Prostate gland (tissue), 2 donors: Measurements from ENCODE around the gene TRPT1. TPM values are rescaled to one million over a fixed set of nuclear protein-coding genes. Genes with fewer than 3 reads are reported as not detected.

ENCODE experiments used
- DNase-seq: peaks from one replicate; pipeline ENCODE4 v3.0.0-alpha.2; 2019; ENCODE audit warnings: low spot score
- H3K27ac ChIP-seq, 2 donors: fragments of 200-600 bp; sonication (generic); 2 replicates each; pipeline ENCODE4 v1.5.1; 2017 to 2019
- H3K27me3 ChIP-seq: fragments of 200-600 bp; sonication (generic); replicated peaks from 2 replicates; pipeline ENCODE4 v1.5.1; 2019; ENCODE audit not compliant: insufficient read depth
- H3K36me3 ChIP-seq, 2 donors: fragments of 200-600 bp; sonication (generic); 1 replicate in 1 of 2; 2 replicates in 1 of 2; pipeline versions ENCODE4 v1.5.1 to v1.8.1; 2017 to 2019
- H3K4me1 ChIP-seq: fragments of 200-600 bp; sonication (generic); replicated peaks from 2 replicates; pipeline ENCODE4 v1.5.1; 2019
- H3K4me3 ChIP-seq, 2 donors: fragments of 200-600 bp; sonication (generic); 2 replicates each; pipeline ENCODE4 v1.5.1; 2017 to 2019
- H3K9me3 ChIP-seq: fragments of 200-600 bp; sonication (generic); 2 replicates; pipeline ENCODE4 v1.5.1; 2017
- POLR2A ChIP-seq: fragments of 450-650 bp; IDR thresholded peaks from one replicate; pipeline ENCODE4 v1.6.1; 2016; ENCODE audit warnings: antibody characterized with exemption, mild to moderate bottlenecking
- POLR2AphosphoS5 ChIP-seq: sonication (generic); formaldehyde crosslinking; IDR thresholded peaks from one replicate; pipeline ENCODE4 v1.6.1; 2017; ENCODE audit warnings: antibody characterized with exemption
- WGBS: methylation state at CpG from one replicate; pipeline ENCODE4 v1.1.5; 2018; 5-methylcytosine and 5-hydroxymethylcytosine counted together
- intact Hi-C: fragments of 100-400 bp; cut with DNase I; formaldehyde crosslinking; loops from one replicate; pipeline ENCODE4 v1.14.2; 2022
- total RNA-seq, 2 donors: library from RNA; depleted of rRNA; stranded (reverse); fragments of >200 nt; gene quantifications; one replicate each; pipeline ENCODE4 v1.1.0, GENCODE V29; 2016
- TF ChIP-seq, protein P1 (sequence below), 4 experiments: fragments of 200-600 bp in 2 of 4; fragments of 450-650 bp in 2 of 4; sonication (generic) in 2 of 4; IDR thresholded peaks; 1 replicate in 3 of 4; 2 replicates in 1 of 4; pipeline ENCODE4 v1.5.1; 2016 to 2019; ENCODE audit warnings: antibody characterized with exemption in 4 of 4, mild to moderate bottlenecking in 2 of 4, moderate library complexity in 2 of 4

The TRPT1 gene
- total RNA-seq, 2 donors from 2014 or later: 63.6 to 87.7 TPM

DNA sequence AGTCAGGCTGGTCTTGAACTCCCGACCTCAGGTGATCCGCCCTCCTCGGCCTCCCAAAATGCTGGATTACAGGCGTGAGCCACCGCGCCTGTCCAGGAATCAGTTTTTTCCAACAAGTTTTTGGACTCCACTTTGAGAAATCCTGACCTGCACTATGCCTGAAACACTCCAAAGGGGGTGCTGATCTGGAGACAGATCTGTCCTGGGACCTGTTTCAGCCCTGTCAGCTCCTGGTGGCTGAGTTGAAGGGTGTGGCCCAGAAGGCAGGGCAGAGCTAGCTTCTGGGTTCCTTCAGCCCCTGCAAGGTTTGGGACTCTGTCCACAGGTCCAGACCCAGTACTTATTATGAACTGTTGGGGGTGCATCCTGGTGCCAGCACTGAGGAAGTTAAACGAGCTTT, 5.6 kb upstream of the TRPT1 start:
- no peak overlapping the region for H3K4me3 ChIP-seq
- no peak for DNase-seq
- H3K27ac ChIP-seq: no peak overlapping the region
- TF ChIP-seq POLR2A (no peak), POLR2AphosphoS5 (no peak)
- TF ChIP-seq, protein P1, sequence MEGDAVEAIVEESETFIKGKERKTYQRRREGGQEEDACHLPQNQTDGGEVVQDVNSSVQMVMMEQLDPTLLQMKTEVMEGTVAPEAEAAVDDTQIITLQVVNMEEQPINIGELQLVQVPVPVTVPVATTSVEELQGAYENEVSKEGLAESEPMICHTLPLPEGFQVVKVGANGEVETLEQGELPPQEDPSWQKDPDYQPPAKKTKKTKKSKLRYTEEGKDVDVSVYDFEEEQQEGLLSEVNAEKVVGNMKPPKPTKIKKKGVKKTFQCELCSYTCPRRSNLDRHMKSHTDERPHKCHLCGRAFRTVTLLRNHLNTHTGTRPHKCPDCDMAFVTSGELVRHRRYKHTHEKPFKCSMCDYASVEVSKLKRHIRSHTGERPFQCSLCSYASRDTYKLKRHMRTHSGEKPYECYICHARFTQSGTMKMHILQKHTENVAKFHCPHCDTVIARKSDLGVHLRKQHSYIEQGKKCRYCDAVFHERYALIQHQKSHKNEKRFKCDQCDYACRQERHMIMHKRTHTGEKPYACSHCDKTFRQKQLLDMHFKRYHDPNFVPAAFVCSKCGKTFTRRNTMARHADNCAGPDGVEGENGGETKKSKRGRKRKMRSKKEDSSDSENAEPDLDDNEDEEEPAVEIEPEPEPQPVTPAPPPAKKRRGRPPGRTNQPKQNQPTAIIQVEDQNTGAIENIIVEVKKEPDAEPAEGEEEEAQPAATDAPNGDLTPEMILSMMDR (IDR thresholded peaks at IDR 0.05): no peak
- H3K36me3 ChIP-seq: no peaks in the 10 kb centered on the region
- H3K9me3 ChIP-seq: no peaks in the 10 kb centered on the region
- intact Hi-C loops: no loop called here
- no peaks in the 10 kb centered on the region for H3K27me3 ChIP-seq
- peaks cover 24% of the 10 kb centered on the region for H3K4me1 ChIP-seq
- 89% methylated on average over 7 of the region's 7 CpGs for WGBS

DNA sequence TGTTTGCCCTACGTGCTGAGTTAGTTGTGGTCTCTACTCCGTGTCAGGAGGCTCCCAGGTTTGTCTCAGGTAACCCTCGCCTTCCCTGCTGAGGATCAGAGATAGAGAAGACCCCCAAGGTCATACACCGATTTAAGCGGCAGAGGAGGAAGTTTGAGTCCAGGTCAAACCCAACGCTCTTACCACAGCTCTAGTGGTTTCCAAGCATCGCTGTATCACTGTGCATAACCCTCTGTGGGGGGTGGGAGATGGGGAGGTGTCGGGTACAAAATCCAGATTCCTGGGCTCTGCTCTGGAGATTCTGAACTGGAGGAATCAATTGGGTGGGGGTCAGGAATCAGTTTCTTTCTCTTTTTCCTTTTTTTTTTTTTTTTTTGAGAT, 5.0 kb upstream of the TRPT1 start:
- WGBS: 9% methylated on average over 8 of the region's 8 CpGs

DNA sequence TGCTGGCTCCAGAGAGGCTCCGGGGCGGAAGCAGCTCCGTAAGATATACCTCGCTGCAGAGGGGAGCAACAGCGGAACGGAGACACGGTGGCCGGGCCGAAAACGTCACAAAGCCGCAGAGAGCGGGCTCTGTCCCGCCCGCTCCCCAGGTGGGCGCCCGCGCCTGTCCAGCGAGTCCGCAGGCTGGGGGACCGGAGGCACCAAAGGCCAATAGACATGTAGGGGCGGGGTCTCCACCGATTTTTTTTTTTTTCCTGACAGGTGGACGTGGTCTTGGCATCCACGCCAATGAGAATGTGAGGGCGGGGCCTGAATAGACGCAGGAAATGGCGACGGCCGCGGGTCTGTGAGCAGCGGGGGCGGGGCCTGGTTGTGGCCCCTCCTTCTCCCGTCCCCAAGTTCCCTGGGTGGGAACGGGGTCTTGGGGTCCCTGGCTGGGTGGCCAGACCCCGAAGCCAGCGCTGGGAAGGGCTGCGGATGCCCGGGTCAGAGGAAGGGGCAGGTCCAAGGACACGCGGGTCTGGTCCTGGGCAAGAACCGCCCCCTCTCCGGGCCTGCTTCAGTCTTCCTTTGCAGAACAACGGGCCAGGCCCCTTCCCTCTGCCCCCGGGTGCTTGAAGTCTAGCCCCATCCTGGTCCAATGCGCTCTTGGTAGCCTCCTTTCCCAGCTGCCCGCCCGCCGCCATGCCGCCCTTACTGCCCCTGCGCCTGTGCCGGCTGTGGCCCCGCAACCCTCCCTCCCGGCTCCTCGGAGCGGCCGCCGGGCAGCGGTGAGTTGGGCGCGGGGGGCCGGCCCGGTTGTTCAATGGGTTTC, 4.4 kb upstream of the TRPT1 start, which contains the start of gene DNAJC4:
Gene DNAJC4, plus strand, starts transcription at position 378 of the 814 bp plus-strand sequence. Its CDS starts 307 bp downstream, at position 685.
- intact Hi-C loops: no loop called here
- H3K27me3 ChIP-seq: no peaks in the 10 kb centered on the region

More for the DNA sequence above, 5.0 kb upstream of the TRPT1 start:
- Histone ChIP-seq H3K9me3 (no peaks in the 10 kb centered on the region), H3K4me3 (peak overlapping the region; percentile 61 to 82), H3K27ac (peak overlapping the region; percentile 88 to 92), H3K4me1 (peaks cover 26% of the 10 kb centered on the region), H3K27me3 (no peaks in the 10 kb centered on the region), H3K36me3 (no peaks in the 10 kb centered on the region)
- DNase-seq: no peak
- intact Hi-C loops: no loop called here
- TF ChIP-seq POLR2AphosphoS5 (no peak), POLR2A (no peak)
- TF ChIP-seq, protein P1 (IDR thresholded peaks at IDR 0.05): no peak

DNA sequence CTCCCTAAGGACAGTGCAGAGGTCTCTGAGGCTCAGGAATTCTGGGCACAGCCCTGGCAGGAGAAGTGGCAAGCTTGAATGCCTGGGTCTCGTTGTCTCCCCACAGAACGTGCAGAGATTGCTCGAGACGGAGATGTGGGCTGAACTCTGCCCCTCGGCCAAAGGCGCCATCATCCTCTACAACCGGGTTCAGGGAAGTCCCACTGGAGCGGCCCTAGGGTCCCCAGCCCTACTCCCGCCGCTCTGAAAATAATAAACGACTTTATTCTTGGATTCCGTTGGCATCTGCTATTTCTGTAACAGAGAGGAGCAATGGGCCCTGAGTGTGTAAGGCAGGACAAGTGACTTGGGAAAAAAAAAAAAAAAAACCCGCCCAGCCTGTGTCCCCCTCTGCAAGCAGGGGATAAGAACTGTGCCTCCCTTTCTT, 3.8 kb upstream of the TRPT1 start:
- Histone ChIP-seq H3K4me3 (peak overlapping the region; percentile 61 to 82), H3K27ac (peak overlapping the region; percentile 88 to 92), H3K9me3 (no peaks in the 10 kb centered on the region), H3K27me3 (no peaks in the 10 kb centered on the region), H3K4me1 (peaks cover 26% of the 10 kb centered on the region), H3K36me3 (no peaks in the 10 kb centered on the region)
- no peak for DNase-seq
- WGBS: 31% methylated on average over 13 of the region's 13 CpGs
- no peak for TF ChIP-seq POLR2A
- TF ChIP-seq, protein P1 (IDR thresholded peaks at IDR 0.05): no peak
- TF ChIP-seq POLR2AphosphoS5: no peak
- intact Hi-C loops: no loop called here

More for the DNA sequence above, 4.4 kb upstream of the TRPT1 start, which contains the start of gene DNAJC4:
- Histone ChIP-seq H3K4me3 (peak within 1 kb of the TSS; percentile 61 to 82), H3K36me3 (no peaks in the 10 kb centered on the region), H3K27ac (peak within 1 kb of the TSS; percentile 88 to 92), H3K9me3 (no peaks in the 10 kb centered on the region), H3K4me1 (peaks cover 26% of the 10 kb centered on the region)
- peak; percentile 96 for DNase-seq
- WGBS: under 1% methylated on average over 56 of the region's 62 CpGs
- TF ChIP-seq POLR2A: peak; percentile 49
- peak; percentile 93 for TF ChIP-seq POLR2AphosphoS5
- TF ChIP-seq, protein P1 (IDR thresholded peaks at IDR 0.05): peak in 1 of 4 experiments; percentile 5
